Smooth muscle cell (in vitro differentiated cells): ENCODE results near the gene MTOR. TPM values are rescaled to one million over a fixed set of nuclear protein-coding genes. Genes with fewer than 3 reads are reported as not detected.
"Not testable (repeated sequence)": the region's sequence is repeated elsewhere in the genome, so short reads cannot be mapped to it uniquely, and the experiment has no call there.

Experiments
- DNase-seq: peaks from one replicate; lab custom pipeline; 2025; ENCODE audit not compliant: unreplicated experiment; lab: John Stamatoyannopoulos, UW
- H2AFZ ChIP-seq: fragments of 200-600 bp; sonication (generic); 2 replicates; pipeline ENCODE4 v1.6.0; 2016; ENCODE audit warnings: antibody characterized with exemption, low read depth, mild to moderate bottlenecking
- H3F3A ChIP-seq: fragments of 200-600 bp; sonication (generic); 2 replicates; pipeline ENCODE4 v1.6.0; 2017; ENCODE audit warnings: antibody characterized with exemption, low read depth
- H3K27ac ChIP-seq: fragments of 200-600 bp; sonication (generic); 2 replicates; pipeline ENCODE4 v1.5.1; 2016; ENCODE audit warnings: low read depth, mild to moderate bottlenecking
- H3K27me3 ChIP-seq: fragments of 200-600 bp; sonication (generic); 2 replicates; pipeline ENCODE4 v1.6.1; 2016; ENCODE audit warnings: low read depth, mild to moderate bottlenecking
- H3K36me3 ChIP-seq: fragments of 200-600 bp; sonication (generic); 2 replicates; pipeline ENCODE4 v1.5.1; 2016; ENCODE audit warnings: low read depth
- H3K4me1 ChIP-seq: fragments of 200-600 bp; sonication (generic); 2 replicates; pipeline ENCODE4 v1.5.1; 2016; ENCODE audit warnings: low read depth
- H3K4me2 ChIP-seq: fragments of 200-600 bp; sonication (generic); 2 replicates; pipeline ENCODE4 v1.6.0; 2016; ENCODE audit warnings: mild to moderate bottlenecking
- H3K4me3 ChIP-seq: fragments of 200-600 bp; sonication (generic); 2 replicates; pipeline ENCODE4 v1.5.1; 2016; ENCODE audit warnings: mild to moderate bottlenecking
- H3K79me2 ChIP-seq: fragments of 200-600 bp; sonication (generic); 2 replicates; pipeline ENCODE4 v1.6.0; 2016; ENCODE audit warnings: low read depth, mild to moderate bottlenecking
- H3K9ac ChIP-seq: fragments of 200-600 bp; sonication (generic); 2 replicates; pipeline ENCODE4 v1.6.0; 2016; ENCODE audit warnings: low read depth
- H3K9me3 ChIP-seq: fragments of 200-600 bp; sonication (generic); replicated peaks from 2 replicates; pipeline ENCODE4 v1.5.1; 2016; ENCODE audit warnings: low read depth
- H4K20me1 ChIP-seq: fragments of 200-600 bp; sonication (generic); 2 replicates; pipeline ENCODE4 v1.6.0; 2016; ENCODE audit warnings: low read depth
- WGBS: methylation state at CpG from one replicate; pipeline ENCODE4 v1.1.7; 2016; ENCODE audit warnings: low lambda C conversion rate; 5-methylcytosine and 5-hydroxymethylcytosine counted together
- polyA plus RNA-seq: library from polyadenylated mRNA; unstranded; fragments of >200 nt; fragmentation: Nextera tagmentation; extraction: Ambion mirVana; gene quantifications from 2 replicates; pipeline ENCODE4 v1.2.1, GENCODE V29; 2016
- total RNA-seq: library from RNA; depleted of rRNA; stranded (reverse); fragments of >200 nt; gene quantifications from 2 replicates; pipeline ENCODE4 v1.2.3, GENCODE V29; 2014
- TF ChIP-seq, protein P1 (sequence below): fragments of 200-600 bp; sonication (generic); IDR thresholded peaks from 2 replicates; pipeline ENCODE4 v1.5.1; 2017; ENCODE audit warnings: borderline replicate concordance, mild to moderate bottlenecking, antibody characterized with exemption; ENCODE audit not compliant: insufficient read depth, poor library complexity, severe bottlenecking

Gene MTOR
- total and polyA plus RNA-seq, 2 experiments from 2014 or later, result 11.2 to 26.8 TPM

DNA sequence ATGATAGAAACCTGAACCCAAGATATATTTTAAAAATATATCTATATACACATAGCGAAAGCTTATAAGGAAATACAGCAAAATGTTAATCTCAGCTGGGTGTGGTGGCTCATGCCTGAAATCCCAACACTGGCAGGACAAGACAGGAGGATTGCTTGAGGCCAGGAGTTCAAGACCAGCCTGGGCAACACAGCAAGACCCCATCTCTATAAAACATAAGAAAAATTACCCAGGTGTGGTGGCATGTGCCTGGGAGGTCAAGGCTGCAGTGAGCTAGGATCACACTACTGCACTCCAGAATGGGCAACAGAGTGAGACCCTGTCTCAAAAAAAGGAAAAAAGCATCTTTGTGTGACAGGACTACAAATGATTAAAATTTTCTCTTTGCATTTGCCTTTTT, 196.6 kb downstream of the MTOR start:
- Histone ChIP-seq H3K4me2 (no peak overlapping the region), H3K27ac (no peak overlapping the region), H3K79me2 (peaks cover 7% of the 10 kb centered on the region), H3K9me3 (no peaks in the 10 kb centered on the region), H4K20me1 (no peaks in the 10 kb centered on the region), H3K9ac (no peak overlapping the region), H3K36me3 (peaks cover 7% of the 10 kb centered on the region), H2AFZ (no peak overlapping the region), H3F3A (peaks cover 3% of the 10 kb centered on the region), H3K4me1 (peaks cover 3% of the 10 kb centered on the region), H3K27me3 (no peaks in the 10 kb centered on the region), H3K4me3 (no peak overlapping the region)
- TF ChIP-seq, protein P1, sequence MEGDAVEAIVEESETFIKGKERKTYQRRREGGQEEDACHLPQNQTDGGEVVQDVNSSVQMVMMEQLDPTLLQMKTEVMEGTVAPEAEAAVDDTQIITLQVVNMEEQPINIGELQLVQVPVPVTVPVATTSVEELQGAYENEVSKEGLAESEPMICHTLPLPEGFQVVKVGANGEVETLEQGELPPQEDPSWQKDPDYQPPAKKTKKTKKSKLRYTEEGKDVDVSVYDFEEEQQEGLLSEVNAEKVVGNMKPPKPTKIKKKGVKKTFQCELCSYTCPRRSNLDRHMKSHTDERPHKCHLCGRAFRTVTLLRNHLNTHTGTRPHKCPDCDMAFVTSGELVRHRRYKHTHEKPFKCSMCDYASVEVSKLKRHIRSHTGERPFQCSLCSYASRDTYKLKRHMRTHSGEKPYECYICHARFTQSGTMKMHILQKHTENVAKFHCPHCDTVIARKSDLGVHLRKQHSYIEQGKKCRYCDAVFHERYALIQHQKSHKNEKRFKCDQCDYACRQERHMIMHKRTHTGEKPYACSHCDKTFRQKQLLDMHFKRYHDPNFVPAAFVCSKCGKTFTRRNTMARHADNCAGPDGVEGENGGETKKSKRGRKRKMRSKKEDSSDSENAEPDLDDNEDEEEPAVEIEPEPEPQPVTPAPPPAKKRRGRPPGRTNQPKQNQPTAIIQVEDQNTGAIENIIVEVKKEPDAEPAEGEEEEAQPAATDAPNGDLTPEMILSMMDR, result no peak
- no peak for DNase-seq
- 100% methylated on average over 1 of the region's 1 CpG for whole genome bisulfite sequencing

DNA sequence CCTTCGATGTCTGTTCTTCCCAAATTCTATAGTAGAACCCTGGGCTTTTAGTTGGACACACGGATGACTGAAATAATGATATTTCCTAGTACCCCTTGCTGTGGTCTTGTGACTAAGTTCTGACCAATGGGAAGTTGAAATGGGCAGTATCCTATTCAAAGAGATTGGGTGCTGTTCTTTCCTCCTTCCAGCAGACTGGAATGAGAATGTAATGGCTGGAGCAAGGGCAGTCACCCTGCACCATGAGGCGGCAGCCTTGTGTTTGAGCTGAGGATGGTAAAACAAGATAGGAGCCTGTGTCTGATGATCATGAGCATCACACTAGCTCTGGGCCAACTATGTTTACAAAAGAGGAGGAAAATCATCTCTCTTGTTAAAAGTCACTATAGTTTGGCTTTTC, 197.4 kb downstream of the MTOR start:
- no peaks in the 10 kb centered on the region for H4K20me1 ChIP-seq
- H3K27ac ChIP-seq, result no peak overlapping the region
- H3K79me2 ChIP-seq, result peaks cover 7% of the 10 kb centered on the region
- H3K4me1 ChIP-seq, result peaks cover 5% of the 10 kb centered on the region
- H3K9me3 ChIP-seq, result no peaks in the 10 kb centered on the region
- 100% methylated on average over 3 of the region's 3 CpGs for WGBS
- H3K4me3 ChIP-seq, result no peak overlapping the region
- no peaks in the 10 kb centered on the region for H3K27me3 ChIP-seq
- no peak overlapping the region for H2AFZ ChIP-seq
- peaks cover 9% of the 10 kb centered on the region for H3F3A ChIP-seq
- H3K4me2 ChIP-seq, result no peak overlapping the region
- no peak overlapping the region for H3K9ac ChIP-seq
- TF ChIP-seq, protein P1, result no peak
- peaks cover 7% of the 10 kb centered on the region for H3K36me3 ChIP-seq
- DNase-seq, result no peak

DNA sequence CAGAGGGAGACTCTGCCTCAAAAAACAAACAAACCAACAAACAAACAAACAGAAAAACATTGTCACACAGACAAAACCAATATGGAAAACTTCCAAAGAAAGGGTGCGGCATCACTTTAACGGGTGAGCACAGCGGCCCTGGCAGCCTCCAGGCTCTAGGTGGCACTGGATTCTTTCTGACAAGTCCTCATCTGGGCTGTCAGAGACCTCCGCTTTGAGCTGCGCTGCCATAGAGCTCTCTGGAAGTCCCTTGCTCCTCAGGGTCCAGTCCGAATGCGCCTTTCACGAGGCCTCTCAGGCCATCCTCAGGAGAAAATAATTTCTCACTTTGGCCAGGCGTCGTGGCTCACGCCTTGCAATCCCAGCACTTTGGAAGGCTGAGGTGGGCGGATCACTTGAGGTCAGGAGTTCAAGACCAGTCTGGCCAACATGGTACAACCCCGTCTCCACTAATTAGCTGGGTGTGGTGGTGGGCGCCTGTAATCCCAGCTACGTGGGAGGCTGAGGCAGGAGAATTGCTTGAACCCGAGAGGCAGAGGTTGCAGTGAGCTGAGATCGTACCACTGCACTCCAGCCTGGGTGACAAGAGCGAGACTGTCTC, 198.3 kb downstream of the MTOR start:
- not testable (repeated sequence) for H3K27me3 ChIP-seq, H3K4me1 ChIP-seq, H3K4me3 ChIP-seq, H2AFZ ChIP-seq, H4K20me1 ChIP-seq, H3K27ac ChIP-seq, H3K9ac ChIP-seq, H3K36me3 ChIP-seq, DNase-seq, H3K4me2 ChIP-seq, H3K9me3 ChIP-seq, H3F3A ChIP-seq
- WGBS, result 95% methylated on average over 18 of the region's 18 CpGs
- H3K79me2 ChIP-seq, result peaks cover 13% of the 10 kb centered on the region

DNA sequence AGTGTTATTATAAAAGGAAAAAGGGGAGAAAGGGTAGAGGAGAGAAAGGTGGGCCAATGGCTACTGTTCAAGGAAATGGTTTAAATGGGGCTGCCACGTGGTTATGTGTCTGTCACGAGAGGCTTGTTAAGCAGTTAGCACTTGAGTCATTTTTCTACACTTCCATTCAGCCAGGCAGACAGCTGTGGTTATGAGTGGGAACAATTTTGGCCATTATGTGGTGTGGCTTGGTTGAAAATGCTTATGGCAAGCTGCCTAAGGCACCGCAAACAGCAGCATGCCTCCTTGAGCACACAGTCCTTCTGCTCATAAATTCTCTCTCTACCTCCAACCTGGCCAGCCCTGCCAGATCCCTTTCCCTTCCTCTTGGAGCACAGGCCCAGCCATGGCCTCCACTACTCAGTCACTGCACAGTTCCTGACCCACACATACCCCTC, 199.4 kb downstream of the MTOR start:
- no peak overlapping the region for H3K4me2 ChIP-seq
- no peak overlapping the region for H3K4me3 ChIP-seq
- no peak overlapping the region for H3K27ac ChIP-seq
- 77% methylated on average over 3 of the region's 3 CpGs for WGBS
- peaks cover 24% of the 10 kb centered on the region for H3K79me2 ChIP-seq
- TF ChIP-seq, protein P1, result no peak
- H3F3A ChIP-seq, result peaks cover 9% of the 10 kb centered on the region
- no peaks in the 10 kb centered on the region for H3K9me3 ChIP-seq
- H3K4me1 ChIP-seq, result peaks cover 12% of the 10 kb centered on the region
- H3K27me3 ChIP-seq, result no peaks in the 10 kb centered on the region
- H4K20me1 ChIP-seq, result no peaks in the 10 kb centered on the region
- H3K9ac ChIP-seq, result no peak overlapping the region
- DNase-seq, result no peak
- no peak overlapping the region for H2AFZ ChIP-seq
- peaks cover 7% of the 10 kb centered on the region for H3K36me3 ChIP-seq
